Hematopoietic multipotent progenitor cell treated with erythropoietin and hydrocortisone succinate and interleukin-3 and kit ligand, for 17 days (in vitro differentiated cells): Measurements from ENCODE around the gene PSG6.
A peak's percentile ranks its signal among the peaks of the same experiment; 100 is the strongest.
"Not testable (repeated sequence)": the region's sequence is repeated elsewhere in the genome, so short reads cannot be mapped to it uniquely, and the experiment has no call there.

Source experiments
- DNase-seq: peaks from one replicate; pipeline ENCODE4 v3.0.0-alpha.2; 2015; ENCODE audit warnings: low spot score

The PSG6 gene

GRCh38 chr19:42906162-42906561, 11.5 kb downstream of the PSG6 start:
- DNase-seq, result not testable (repeated sequence)

GRCh38 chr19:42900561-42900960, 17.1 kb downstream of the PSG6 start:
- not testable (repeated sequence) for DNase-seq

GRCh38 chr19:42899674-42900073, 18.0 kb downstream of the PSG6 start:
- not testable (repeated sequence) for DNase-seq

- not testable (repeated sequence) for DNase-seq
Observed at GRCh38 chr19:42899110-42899509, 18.6 kb downstream of the PSG6 start.

GRCh38 chr19:42898656-42899055, 19.0 kb downstream of the PSG6 start:
- DNase-seq, result not testable (repeated sequence)

GRCh38 chr19:42897729-42898128, 20.0 kb downstream of the PSG6 start:
- DNase-seq, result not testable (repeated sequence)

GRCh38 chr19:42890446-42890845, 27.2 kb downstream of the PSG6 start:
- not testable (repeated sequence) for DNase-seq

- DNase-seq, result not testable (repeated sequence)
Observed at GRCh38 chr19:42887876-42888445, 29.7 kb downstream of the PSG6 start.

- not testable (repeated sequence) for DNase-seq
Observed at GRCh38 chr19:42882730-42883129, 35.0 kb downstream of the PSG6 start.

GRCh38 chr19:42882010-42882409, 35.7 kb downstream of the PSG6 start:
- not testable (repeated sequence) for DNase-seq

GRCh38 chr19:42881279-42881678, 36.4 kb downstream of the PSG6 start:
- DNase-seq, result not testable (repeated sequence)

GRCh38 chr19:42880621-42881020, 37.1 kb downstream of the PSG6 start:
- DNase-seq, result not testable (repeated sequence)

GRCh38 chr19:42879613-42880012, 38.1 kb downstream of the PSG6 start, which contains the start of gene PSG1:
TSS of gene PSG1 (minus strand) at chr19:42879713. CDS start at chr19:42879581, 132 bp downstream.
- DNase-seq, result no peak

- not testable (repeated sequence) for DNase-seq
Observed at GRCh38 chr19:42876596-42876995, 41.1 kb downstream of the PSG6 start.

GRCh38 chr19:42875881-42876280, 41.8 kb downstream of the PSG6 start:
- DNase-seq, result not testable (repeated sequence)

GRCh38 chr19:42874901-42875813, 42.5 kb downstream of the PSG6 start:
- DNase-seq, result not testable (repeated sequence)

GRCh38 chr19:42874136-42874535, 43.6 kb downstream of the PSG6 start:
- DNase-seq, result not testable (repeated sequence)

- no peak for DNase-seq
Observed at GRCh38 chr19:42872608-42873007, 45.1 kb downstream of the PSG6 start.

- no peak for DNase-seq
Observed at GRCh38 chr19:42857544-42857867, 60.2 kb downstream of the PSG6 start.

- peak; percentile 6 for DNase-seq
Observed at GRCh38 chr19:42856866-42857543, 60.7 kb downstream of the PSG6 start.

- DNase-seq, result not testable (repeated sequence)
Observed at GRCh38 chr19:42854745-42855144, 62.9 kb downstream of the PSG6 start.

- not testable (repeated sequence) for DNase-seq
Observed at GRCh38 chr19:42853231-42853630, 64.5 kb downstream of the PSG6 start.

- not testable (repeated sequence) for DNase-seq
Observed at GRCh38 chr19:42852821-42853220, 64.9 kb downstream of the PSG6 start.
